Stimulated activated CD8-positive, alpha-beta memory T cell treated with anti-CD3 and anti-CD28 coated beads, Interleukin-12 subunit alpha, Interleukin-12 subunit beta, amount 100 ng/mL, for 24 hours (primary cell): ENCODE measurements around the gene LRP1B.

Source experiments
- DNase-seq: peaks from one replicate; pipeline ENCODE4 v3.0.0-alpha.2; 2020; ENCODE audit errors: extremely low read depth

The LRP1B gene

DNA sequence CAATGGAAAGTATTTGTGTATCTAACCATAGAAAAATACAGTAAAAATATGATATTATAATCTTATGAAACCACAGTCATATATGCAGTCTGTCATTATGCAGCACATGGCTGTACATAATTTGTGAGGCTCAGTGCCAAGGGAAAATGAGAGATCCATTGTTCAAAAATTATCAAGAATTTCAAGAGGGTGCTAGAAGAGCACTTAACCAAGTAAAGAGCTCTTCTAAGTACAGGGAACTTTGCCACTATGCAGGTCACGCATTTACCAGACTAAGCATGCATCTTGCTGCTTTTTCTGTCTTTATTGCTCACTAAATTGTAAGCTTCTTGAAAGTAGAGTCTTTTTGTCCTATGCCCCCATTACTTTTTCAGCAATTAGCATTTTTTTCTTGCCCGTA is 438.0 kb downstream of the LRP1B start:
- no peak for DNase-seq

DNA sequence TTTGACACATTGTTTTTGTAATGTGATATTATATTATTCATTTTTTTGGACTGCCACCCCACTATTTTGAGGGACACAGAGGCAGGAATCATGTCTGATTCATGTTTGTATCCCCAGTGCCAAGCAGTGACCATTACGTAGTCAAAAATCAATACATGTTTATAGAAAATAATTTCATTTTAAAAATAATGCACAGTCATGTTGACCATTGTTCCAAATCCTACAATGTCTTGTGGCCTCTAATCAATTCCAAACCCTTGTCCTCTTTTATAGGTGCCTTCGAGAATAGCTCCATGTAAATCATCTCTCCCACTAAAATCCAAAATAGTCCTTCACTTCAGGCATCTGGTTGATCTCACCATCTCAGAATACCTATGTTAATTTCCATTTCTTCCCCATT is 454.7 kb downstream of the LRP1B start:
- DNase-seq: no peak

DNA sequence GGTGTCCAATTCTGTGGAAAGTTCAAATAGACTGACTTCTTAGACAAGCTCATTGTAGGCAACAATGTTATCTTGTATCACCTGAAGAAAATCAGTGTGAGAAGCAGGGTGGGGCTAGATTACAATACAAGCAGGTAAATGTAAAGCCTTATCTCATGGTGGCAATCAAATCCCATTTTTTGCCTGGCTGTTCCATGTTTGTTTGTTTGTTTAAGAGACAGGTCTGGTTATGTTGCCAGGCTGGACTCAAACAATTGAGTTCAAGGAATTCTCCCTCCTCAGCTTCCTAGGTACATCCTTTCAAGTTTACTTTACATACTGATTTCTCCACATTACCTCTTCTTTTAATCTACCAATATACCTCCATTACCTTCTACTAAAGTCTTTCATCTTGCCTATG is 464.6 kb downstream of the LRP1B start:
- no peak for DNase-seq

DNA sequence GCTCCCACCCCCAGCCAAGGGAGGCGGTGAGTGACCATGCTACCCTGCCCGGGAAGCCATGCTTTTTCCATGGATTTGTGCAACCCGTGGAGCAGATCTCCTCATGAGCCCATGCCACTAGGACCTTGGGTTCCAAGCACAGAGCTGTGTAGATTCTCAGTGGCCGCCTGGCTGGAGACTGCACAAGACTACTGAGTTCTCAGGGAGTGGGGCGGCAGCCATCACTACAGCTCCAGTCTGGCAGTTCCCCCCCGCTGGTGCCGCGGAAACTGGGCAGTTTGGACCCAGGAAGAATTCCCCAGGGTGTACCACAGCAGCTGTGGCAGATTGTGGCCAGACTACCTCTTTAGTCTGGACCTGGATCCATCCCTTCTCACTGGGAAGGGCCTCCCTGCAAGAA is 470.6 kb downstream of the LRP1B start:
- DNase-seq: no peak

DNA sequence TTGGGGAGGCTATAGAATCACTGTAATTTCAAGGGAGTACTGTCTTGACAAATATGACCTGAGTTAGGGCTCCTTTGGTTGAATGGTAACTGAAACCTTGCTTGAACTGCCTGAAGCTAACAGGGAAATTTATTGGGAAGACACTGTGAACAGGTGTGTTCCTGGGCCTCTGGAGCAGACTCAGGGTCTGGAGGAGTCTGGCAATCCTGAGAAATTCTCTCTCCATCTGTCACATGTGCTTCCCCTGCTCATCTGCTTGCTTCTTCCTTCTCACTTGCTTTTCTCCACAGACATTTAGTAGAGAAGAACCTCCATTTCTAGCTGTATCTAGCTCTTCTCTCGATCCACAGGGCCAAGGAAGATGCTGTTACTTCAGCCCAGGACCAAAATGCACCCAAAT is 476.5 kb downstream of the LRP1B start:
- DNase-seq: no peak

DNA sequence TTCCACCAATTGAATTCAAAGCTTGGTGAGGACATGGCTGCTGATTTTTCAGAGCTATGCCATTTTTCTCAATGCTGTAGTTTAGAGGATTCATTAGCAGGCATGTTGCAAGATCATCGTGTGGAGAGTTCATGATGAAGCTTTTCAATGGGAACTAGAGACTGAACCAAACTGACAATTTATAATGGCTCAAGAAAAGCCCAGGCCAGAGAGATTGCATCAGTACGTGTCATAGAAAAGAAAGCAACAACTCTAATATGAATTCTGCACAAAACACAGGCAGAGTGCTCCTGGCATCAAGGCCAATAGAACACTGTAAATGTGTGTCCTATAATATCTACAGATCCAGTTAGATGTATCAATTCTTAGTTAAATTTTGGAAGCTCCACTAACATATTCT is 477.6 kb downstream of the LRP1B start:
- no peak for DNase-seq

DNA sequence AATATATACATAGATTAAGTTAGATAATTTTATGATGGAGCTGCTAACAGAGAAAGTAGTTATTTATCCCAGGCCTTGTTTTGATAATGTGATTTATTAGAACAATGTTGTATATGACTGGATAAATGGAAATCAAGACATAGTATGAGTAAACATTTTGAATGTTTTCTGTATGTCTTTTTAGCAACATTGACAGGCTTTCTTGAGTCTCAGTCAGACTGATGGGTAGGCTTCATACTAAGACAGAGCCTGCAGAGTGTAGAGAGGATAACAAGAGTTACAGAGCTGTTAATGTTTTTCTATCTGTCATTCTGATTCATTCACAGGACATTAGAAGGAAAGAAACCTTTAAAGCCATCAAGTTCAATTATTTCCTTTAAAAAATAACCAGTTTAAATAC is 478.5 kb downstream of the LRP1B start:
- DNase-seq: no peak

DNA sequence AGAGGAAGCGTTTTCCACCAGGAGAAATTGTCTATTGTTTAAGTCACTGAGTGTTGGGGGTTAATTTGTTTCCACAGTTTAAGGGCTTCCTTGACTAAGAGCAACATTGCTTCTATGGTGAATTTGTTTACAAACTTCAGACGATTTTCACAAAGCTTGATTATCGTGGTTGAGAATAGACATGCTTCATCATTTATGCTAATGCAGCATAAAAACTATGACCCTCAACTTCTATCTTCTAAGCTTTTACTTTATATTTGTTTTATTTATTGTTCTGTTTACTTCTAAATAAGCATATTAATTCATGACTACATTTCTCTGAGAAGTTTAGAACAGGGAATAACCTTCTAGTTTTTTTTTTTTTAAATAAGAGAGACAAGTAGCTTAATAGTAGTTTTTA is 483.5 kb downstream of the LRP1B start:
- DNase-seq: no peak

DNA sequence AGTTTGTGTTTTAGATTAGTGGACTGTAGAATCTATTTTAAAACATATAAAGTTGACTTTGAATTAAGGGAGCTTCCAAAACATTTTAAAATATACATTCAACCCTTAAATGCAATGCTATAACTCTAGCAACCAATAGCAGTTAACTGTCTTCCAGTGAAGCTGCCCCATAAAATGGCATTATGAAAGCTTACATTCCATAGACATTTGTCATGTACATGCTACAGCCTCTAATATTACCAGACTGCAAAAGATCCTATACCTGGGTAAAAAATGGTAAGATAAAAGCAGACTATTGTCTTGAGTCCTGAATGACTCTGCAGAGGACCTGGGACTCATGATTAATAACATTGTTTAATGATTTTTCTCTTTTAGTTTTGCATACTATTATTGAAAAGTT is 489.4 kb downstream of the LRP1B start:
- no peak for DNase-seq

DNA sequence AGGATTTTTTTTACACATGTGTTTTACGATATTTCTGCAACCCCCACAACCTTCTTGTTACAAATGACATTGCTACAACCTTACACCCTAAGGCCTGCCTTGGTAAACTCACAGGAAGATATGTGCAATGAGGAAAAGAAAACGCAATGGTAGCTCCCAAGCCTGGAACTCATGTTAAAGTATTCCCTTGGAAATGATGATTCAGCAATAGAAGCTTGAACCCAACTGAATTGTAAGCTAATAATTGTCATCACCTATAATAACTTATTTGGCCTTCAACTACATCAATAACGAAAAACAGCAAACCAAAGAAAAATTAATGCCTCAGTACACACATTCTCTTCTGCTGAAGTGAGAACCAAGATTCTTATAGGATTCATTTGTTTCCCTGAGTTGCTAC is 491.0 kb downstream of the LRP1B start:
- DNase-seq: no peak

DNA sequence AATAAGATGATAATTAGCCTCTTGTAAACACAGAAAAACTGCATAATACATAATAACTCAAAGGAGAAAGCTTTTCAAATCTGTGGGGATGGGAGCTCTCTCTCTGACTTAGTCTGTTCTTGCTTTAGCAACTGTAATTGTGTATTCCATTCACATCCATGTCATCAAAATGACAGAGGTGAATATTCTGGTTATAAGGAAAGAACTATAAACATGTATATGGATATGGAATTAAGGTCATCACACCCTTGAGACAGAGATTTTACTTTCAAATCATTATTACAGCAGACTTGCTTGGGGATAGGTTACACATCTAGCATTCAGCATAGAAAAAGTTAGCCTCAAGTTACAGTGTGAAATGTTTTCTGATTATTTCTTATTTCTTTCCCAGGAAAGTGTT is 497.7 kb downstream of the LRP1B start:
- DNase-seq: no peak

DNA sequence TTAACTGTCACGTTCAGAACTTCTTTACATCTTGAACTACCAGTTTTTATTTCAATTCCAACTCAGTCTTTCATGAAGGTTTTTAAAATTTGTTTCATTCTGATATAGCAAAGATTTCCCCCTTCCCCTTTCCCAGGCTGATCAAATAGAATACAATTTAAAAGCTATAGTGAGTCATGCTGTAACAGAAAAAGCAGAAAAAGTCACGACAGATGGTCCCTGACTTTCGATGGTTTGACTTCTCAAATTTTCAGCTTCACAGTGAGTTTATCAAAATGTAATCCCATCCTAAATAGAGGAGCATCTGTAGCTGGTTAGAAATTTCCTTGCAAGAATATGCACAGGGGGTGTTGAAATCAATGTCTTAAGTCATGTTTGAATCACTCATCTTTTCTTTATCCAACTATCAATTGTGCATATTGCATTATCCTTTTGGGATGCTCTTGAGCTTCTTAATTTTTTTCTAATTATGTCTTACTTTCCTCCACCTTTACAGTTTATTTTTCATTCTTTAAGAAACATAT is 500.3 kb downstream of the LRP1B start:
- no peak for DNase-seq

DNA sequence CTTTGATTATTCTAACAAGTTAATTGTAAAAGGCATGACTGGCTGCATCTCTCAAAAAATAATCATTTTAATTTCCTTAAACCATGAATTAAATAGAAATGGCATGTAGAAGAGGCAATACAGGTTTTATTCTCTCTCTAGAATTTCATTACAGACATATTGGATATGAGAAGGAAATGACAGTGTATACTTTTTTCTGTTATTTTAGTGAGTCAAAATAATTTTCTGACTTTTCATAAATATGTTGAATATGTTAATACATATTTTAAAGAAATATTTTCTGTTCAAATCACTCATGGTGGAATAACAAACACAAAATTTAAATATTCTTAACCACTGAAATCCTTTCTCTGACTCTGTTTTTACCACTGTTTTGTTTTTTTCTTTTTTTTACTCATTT is 510.4 kb downstream of the LRP1B start:
- DNase-seq: no peak

DNA sequence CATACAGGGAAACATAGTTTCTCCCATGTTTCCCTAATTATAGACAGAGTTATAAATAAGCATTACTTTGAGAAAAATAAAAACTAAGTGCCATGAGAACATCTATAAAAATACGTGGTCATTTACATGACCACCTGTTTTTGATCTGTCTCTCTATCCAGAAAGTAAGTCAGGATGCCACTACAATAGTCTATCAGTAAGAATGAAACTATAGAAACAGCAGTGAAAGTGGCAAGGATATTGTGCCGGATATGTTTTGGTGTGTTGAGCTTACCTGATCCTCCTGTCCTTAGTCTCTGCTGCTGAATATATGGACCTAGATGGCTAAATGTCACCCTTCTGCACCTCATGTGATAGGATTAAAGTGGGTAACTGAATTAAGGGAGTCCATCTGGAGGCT is 512.4 kb downstream of the LRP1B start:
- DNase-seq: no peak

DNA sequence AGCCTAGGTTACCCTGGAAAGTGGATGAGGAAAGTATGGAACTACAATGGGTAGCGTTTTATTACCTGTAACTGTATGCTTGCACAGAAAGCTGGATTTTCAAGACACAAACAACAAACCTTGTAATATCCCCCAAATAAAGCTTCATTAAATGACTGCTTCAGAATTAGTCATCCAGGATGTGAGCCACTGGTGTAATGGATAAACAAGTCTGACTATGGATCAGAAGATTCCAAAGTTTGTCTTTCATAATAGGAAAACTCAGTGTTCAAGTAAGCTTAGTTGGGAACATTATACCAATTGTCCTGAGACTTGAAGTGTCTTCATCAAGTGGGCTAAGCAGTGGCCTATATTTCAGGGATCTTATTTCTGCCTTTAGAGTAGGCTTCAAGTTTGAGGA is 518.8 kb downstream of the LRP1B start:
- no peak for DNase-seq

DNA sequence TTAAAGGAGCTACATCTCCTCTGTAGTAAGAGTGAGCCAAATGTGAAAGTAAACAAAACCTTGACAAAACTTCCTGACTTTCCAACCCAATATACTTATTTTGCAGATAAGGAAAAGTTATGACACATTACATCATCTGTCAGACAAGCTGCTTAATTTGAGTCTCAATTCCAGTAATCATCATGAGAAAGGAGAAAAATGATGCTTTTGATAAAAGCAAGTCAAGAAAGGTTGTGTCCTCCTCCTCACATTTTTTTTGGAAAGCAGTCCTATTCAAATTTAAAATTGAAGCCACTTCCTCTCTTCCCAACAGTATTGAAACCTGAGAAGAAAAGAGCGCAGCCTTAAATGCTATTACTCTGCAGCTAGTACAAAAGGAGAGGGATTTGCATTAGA is 519.6 kb downstream of the LRP1B start:
- DNase-seq: no peak

DNA sequence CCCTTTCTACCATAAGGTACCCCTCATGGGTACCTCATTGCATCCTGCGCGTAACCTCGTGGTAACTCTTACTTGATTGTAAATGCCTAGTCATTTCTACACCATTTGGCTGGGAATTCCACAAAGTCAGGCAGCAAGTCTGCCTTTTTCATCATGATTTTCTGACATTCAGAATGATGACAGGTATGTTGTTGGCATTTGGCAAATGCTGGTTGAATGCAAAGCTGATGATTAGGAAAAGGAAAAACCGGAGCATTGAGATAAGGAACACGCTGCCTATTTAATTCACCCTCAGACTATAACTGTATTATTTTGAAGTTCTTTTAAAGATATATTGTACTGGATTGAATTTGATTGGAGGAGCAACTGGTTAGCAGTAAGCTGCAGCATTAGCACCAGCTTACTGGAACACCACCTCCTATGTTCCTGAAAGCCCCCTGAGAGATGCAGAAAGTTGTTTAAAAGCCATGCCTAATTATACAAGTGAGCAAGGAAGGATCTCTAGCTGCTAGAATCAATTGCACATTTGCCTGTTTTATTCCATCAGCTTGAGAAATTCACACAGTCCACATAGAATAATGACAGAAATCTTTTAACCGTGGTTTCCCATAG is 520.1 kb downstream of the LRP1B start:
- DNase-seq: no peak

DNA sequence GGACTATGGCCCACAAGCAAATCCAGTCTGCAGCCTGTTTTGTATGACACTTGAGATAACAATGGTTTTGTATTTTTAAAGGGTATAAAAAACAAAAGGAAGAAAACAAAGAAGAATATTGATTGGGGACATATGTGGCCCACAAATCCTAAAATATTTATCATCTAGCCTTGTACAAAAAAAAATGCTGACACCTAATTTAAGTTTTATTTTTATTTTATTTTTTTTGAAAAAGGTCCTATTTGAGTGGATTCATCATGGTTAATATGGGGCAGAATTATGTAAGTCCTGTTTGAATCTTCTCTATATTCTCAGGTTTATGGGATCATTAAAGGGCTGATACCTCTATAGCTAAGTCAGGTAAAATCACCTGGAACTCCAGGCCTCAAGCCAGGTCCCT is 525.7 kb downstream of the LRP1B start:
- DNase-seq: no peak

DNA sequence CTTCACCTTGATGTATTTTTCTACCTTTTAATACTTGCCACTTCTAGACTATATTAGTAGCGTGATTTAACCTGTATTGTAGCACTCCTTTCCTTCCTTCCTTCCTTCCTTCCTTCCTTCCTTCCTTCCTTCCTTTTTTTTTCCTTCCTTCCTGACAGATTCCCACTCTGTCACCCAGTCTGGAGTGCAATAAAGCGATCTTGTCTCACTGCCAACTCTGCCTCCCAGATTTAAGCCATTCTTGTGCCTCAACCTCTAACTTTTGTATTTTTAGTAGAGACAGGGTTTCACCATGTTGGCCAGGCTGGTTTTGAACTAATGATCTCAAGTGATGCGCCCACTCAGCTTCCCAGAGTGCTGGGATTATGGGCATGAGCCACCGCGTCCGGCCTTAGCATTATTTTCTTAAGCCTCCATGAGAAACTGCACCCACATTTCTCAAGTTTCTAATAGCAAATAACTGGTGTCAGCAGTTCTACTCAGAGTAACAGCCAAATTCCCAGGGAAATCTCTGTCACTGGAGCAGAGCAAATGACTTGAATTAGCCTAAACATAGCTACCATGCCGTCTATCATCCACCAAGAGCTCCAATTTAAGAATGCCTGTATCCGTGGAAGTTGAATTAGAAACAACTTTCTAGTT is 529.2 kb downstream of the LRP1B start:
- DNase-seq: no peak

DNA sequence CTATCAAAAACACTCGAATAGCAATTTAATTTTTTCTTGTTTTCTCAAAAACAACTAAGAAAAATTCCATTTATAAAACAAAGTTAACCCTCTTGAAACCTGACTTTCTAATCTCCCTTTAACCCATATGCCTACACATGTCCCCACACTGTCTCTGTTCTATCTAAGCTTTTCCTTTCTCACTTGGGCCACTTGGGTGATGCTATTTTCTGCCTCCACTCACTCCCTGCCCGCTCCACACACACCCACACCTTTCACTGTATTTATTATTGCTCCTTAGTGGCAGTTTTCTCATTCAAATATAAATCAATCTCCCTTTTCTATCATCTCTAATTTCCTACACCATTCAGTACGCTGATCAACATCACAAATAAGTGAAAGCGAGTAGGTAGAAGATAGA is 531.1 kb downstream of the LRP1B start:
- DNase-seq: no peak

DNA sequence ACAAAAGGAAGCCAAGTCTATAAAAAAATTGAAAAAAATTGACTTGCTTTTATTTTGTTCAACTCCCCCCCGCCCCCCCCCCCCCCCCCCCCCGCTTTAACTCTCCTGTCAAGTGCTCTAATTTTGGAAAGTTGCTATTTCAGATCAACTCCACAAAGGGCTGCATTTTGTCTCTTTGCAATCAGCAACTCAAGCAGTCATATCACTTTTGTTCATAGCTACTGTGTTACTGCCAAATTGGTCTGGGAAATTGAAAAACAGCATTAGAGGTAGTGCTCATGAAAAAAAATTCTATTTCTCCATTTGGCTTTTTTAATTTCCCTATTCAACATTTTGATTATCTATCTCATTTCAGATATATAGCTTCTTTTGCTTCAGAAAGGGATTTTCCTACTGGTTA is 531.8 kb downstream of the LRP1B start:
- no peak for DNase-seq

DNA sequence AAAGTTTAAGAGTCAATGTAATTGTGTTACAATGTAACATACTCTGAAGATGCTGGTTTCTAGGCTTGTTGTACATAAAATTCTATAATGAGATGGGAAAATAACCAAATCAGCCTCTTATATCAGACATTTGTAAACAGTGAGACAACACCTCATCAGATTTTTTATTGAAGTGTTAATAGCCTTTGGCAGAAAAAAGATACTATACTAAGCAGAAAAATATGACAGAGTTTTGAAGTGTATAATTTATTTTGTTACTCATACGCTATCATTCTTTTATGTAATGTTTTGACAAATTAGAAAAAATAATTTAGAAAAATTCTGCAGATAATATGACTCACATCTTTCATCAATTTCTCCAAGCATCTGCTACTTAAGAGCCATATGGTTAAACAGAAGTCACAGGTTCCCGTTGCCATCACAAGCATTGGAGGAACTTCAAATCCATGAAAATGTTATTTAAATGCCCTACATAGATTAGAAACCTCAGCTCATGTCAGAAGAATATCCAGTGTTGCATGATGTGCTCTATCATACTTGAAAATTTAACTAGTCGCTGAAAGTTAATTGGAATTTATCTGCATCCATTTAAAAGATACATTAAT is 535.4 kb downstream of the LRP1B start:
- DNase-seq: no peak

DNA sequence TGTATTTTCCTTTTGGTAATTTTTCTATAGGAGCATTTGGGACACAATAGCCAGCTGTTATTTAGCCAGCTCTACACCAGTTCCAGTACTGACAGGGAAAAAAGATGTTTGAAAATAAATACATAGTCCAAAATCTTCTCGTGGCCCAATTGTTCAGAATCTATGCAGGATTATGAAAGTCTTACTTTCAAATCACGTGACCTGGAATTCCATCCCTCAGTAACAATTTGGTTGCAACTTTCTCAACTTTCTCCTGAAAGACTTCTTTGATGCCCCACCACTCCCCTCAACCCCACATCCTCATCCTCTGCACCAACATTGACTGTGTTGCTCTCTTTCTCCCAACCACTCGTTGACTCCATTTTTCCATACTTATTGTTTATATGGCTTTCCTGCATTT is 539.0 kb downstream of the LRP1B start:
- DNase-seq: no peak

DNA sequence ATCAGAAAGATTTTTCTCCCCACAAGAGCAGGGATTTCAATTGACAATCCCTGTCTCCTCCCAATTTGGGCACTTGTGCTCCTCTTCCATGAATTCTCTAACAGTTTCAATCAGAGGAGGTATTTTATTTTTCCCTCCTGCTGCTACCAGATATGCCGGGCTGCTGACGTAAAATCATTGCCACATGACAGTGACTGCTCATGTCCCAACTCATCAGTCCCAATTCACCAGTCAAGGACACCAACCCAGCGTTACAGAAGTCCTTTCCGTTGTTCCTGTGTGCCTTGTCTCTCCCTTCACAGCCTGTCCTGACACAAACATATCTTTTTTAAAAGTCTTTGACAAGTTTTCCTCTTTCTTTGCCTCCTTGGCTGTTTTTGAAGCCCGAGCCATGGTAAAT is 540.2 kb downstream of the LRP1B start:
- DNase-seq: no peak
